OCI-LY1 (cell line): ENCODE data around the gene HSPB9.

Source experiments
- H2AFZ ChIP-seq: fragments of 200-600 bp; sonication (generic), shearing (Covaris generic); 2 replicates; pipeline ENCODE4 v1.6.0; 2014; ENCODE audit warnings: antibody characterized with exemption, mild to moderate bottlenecking, low read length
- H3F3A ChIP-seq: fragments of 200-600 bp; sonication (generic), shearing (Covaris generic); 2 replicates; pipeline ENCODE4 v1.6.0; 2014; ENCODE audit warnings: mild to moderate bottlenecking, antibody characterized with exemption, low read length, moderate library complexity; ENCODE audit not compliant: insufficient read depth
- H3K27ac ChIP-seq: fragments of 200-600 bp; sonication (generic); 2 replicates; pipeline ENCODE4 v1.5.1; 2014; ENCODE audit warnings: low read length, mixed run types, mild to moderate bottlenecking, low read depth; ENCODE audit not compliant: poor library complexity, severe bottlenecking
- H3K27me3 ChIP-seq: fragments of 200-600 bp; sonication (generic); 2 replicates; pipeline ENCODE4 v1.6.0; 2014; ENCODE audit warnings: antibody characterized with exemption, mild to moderate bottlenecking, low read length, moderate library complexity; ENCODE audit not compliant: insufficient read depth
- H3K36me3 ChIP-seq: fragments of 200-600 bp; sonication (generic); 2 replicates; pipeline ENCODE4 v1.6.1; 2014; ENCODE audit warnings: mild to moderate bottlenecking, antibody characterized with exemption, low read length, moderate library complexity, mixed read lengths; ENCODE audit not compliant: insufficient read depth
- H3K4me1 ChIP-seq: fragments of 200-600 bp; sonication (generic); 2 replicates; pipeline ENCODE4 v1.5.1; 2014; ENCODE audit warnings: mild to moderate bottlenecking, low read length, moderate library complexity; ENCODE audit not compliant: insufficient read depth, severe bottlenecking
- H3K4me2 ChIP-seq: fragments of 200-600 bp; sonication (generic), shearing (Covaris generic); 2 replicates; pipeline ENCODE4 v1.6.1; 2014; ENCODE audit warnings: low read length
- H3K4me3 ChIP-seq: fragments of 200-600 bp; sonication (generic); 2 replicates; pipeline ENCODE4 v1.5.1; 2014; ENCODE audit warnings: low read length, low read depth, mild to moderate bottlenecking, mixed read lengths; ENCODE audit not compliant: poor library complexity, severe bottlenecking
- H3K79me2 ChIP-seq: fragments of 200-600 bp; shearing (Covaris generic); 2 replicates; pipeline ENCODE4 v1.6.1; 2016; ENCODE audit warnings: mixed run types, low read length, mixed read lengths; ENCODE audit not compliant: insufficient read depth
- H3K9ac ChIP-seq: fragments of 200-600 bp; sonication (generic), shearing (Covaris generic); 2 replicates; pipeline ENCODE4 v1.6.1; 2014; ENCODE audit warnings: mild to moderate bottlenecking, low read length, mixed read lengths
- H3K9me2 ChIP-seq: fragments of 200-600 bp; sonication (generic), shearing (Covaris generic); 2 replicates; pipeline ENCODE4 v1.6.1; 2014; ENCODE audit warnings: low read depth, mild to moderate bottlenecking, low read length, mixed read lengths
- H3K9me3 ChIP-seq: fragments of 200-600 bp; shearing (Covaris generic); 2 replicates; pipeline ENCODE4 v1.6.1; 2014; ENCODE audit warnings: low read length, mixed read lengths
- H4K20me1 ChIP-seq: fragments of 200-600 bp; sonication (generic), shearing (Covaris generic); 2 replicates; pipeline ENCODE4 v1.6.0; 2016; ENCODE audit warnings: mild to moderate bottlenecking, low read length; ENCODE audit not compliant: insufficient read depth
- EZH2 ChIP-seq: fragments of 200-600 bp; sonication (generic), shearing (Covaris generic); IDR thresholded peaks from 2 replicates; pipeline ENCODE4 v1.8.0; 2017; ENCODE audit warnings: borderline replicate concordance, mixed run types, mild to moderate bottlenecking, antibody characterized with exemption, low read length, moderate library complexity, mixed read lengths
- TF ChIP-seq, protein P1 (sequence below): fragments of 200-600 bp; sonication (generic), shearing (Covaris generic); IDR thresholded peaks from 2 replicates; pipeline ENCODE4 v1.5.1; 2017; ENCODE audit warnings: mild to moderate bottlenecking, antibody characterized with exemption, low read length, moderate library complexity, mixed read lengths

Gene HSPB9

GRCh38 chr17:42081516-42082129 lies 41.0 kb upstream of the HSPB9 start:
- no peak for TF ChIP-seq EZH2
- TF ChIP-seq, protein P1, sequence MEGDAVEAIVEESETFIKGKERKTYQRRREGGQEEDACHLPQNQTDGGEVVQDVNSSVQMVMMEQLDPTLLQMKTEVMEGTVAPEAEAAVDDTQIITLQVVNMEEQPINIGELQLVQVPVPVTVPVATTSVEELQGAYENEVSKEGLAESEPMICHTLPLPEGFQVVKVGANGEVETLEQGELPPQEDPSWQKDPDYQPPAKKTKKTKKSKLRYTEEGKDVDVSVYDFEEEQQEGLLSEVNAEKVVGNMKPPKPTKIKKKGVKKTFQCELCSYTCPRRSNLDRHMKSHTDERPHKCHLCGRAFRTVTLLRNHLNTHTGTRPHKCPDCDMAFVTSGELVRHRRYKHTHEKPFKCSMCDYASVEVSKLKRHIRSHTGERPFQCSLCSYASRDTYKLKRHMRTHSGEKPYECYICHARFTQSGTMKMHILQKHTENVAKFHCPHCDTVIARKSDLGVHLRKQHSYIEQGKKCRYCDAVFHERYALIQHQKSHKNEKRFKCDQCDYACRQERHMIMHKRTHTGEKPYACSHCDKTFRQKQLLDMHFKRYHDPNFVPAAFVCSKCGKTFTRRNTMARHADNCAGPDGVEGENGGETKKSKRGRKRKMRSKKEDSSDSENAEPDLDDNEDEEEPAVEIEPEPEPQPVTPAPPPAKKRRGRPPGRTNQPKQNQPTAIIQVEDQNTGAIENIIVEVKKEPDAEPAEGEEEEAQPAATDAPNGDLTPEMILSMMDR = no peak
- Histone ChIP-seq H3K27me3 (peaks cover 3% of the 10 kb centered on the region; the same call in 1 of the 2 replicates), H3K4me3 (no peak overlapping the region), H4K20me1 (no peaks in the 10 kb centered on the region), H3K27ac (no peak overlapping the region), H3K79me2 (no peaks in the 10 kb centered on the region), H3K9me2 (no peaks in the 10 kb centered on the region), H3K36me3 (no peaks in the 10 kb centered on the region), H2AFZ (no peak overlapping the region), H3K9me3 (no peaks in the 10 kb centered on the region), H3K4me2 (no peak overlapping the region), H3F3A (no peaks in the 10 kb centered on the region), H3K9ac (no peak overlapping the region), H3K4me1 (no peaks in the 10 kb centered on the region)

GRCh38 chr17:42087042-42087701 lies 35.4 kb upstream of the HSPB9 start:
- no peaks in the 10 kb centered on the region for H4K20me1 ChIP-seq
- TF ChIP-seq EZH2 = no peak
- TF ChIP-seq, protein P1 = no peak

GRCh38 chr17:42087736-42088705 lies 34.6 kb upstream of the HSPB9 start:
- no peak overlapping the region for H3K4me2 ChIP-seq
- no peak for TF ChIP-seq EZH2
- TF ChIP-seq, protein P1 = no peak
- H3K27ac ChIP-seq = no peak overlapping the region
- no peak overlapping the region for H3K9ac ChIP-seq
- H3K9me3 ChIP-seq = no peaks in the 10 kb centered on the region
- H3K27me3 ChIP-seq = no peaks in the 10 kb centered on the region
- H3K4me3 ChIP-seq = no peak overlapping the region
- H4K20me1 ChIP-seq = no peaks in the 10 kb centered on the region
- no peaks in the 10 kb centered on the region for H3K36me3 ChIP-seq
- no peaks in the 10 kb centered on the region for H3F3A ChIP-seq
- H2AFZ ChIP-seq = no peak overlapping the region
- no peaks in the 10 kb centered on the region for H3K9me2 ChIP-seq
- no peaks in the 10 kb centered on the region for H3K4me1 ChIP-seq
- no peaks in the 10 kb centered on the region for H3K79me2 ChIP-seq

More at GRCh38 chr17:42087042-42087701, 35.4 kb upstream of the HSPB9 start:
- no peak overlapping the region for H3K27ac ChIP-seq
- no peaks in the 10 kb centered on the region for H3K79me2 ChIP-seq
- no peaks in the 10 kb centered on the region for H3K27me3 ChIP-seq
- no peaks in the 10 kb centered on the region for H3K9me3 ChIP-seq
- no peak overlapping the region for H2AFZ ChIP-seq
- no peaks in the 10 kb centered on the region for H3K9me2 ChIP-seq
- no peaks in the 10 kb centered on the region for H3K4me1 ChIP-seq
- no peak overlapping the region for H3K4me3 ChIP-seq
- no peak overlapping the region for H3K9ac ChIP-seq
- H3K36me3 ChIP-seq = no peaks in the 10 kb centered on the region
- H3F3A ChIP-seq = no peaks in the 10 kb centered on the region
- no peak overlapping the region for H3K4me2 ChIP-seq
